CD4-positive, CD25-positive, alpha-beta regulatory T cell (primary cell): ENCODE data around the gene SEMA4D. TPM values are rescaled to one million over a fixed set of nuclear protein-coding genes. Genes with fewer than 3 reads are reported as not detected.

Source experiments
- ATAC-seq, 2 donors: fragments of 150-1000 bp; cut with Tn5 transposase; one replicate each; pipeline ENCODE4 v1.10.0; 2021; ENCODE audit warnings: low read depth in 2 of 2, moderate number of reproducible peaks in 2 of 2, moderate library complexity in 1 of 2
- DNase-seq, 3 donors: peaks; one replicate each; pipeline versions ENCODE4 v3.0.0 to v3.0.0-alpha.2; 2012 to 2022; ENCODE audit warnings: mixed read lengths in 1 of 3
- H3K27ac ChIP-seq: one replicate; pipeline ENCODE4 v1.7.0; 2013; ENCODE audit warnings: mild to moderate bottlenecking, low read length; ENCODE audit not compliant: insufficient read depth, poor library complexity, severe bottlenecking
- H3K27me3 ChIP-seq: one replicate; pipeline ENCODE4 v1.7.0; 2013; ENCODE audit warnings: low read length; ENCODE audit not compliant: control insufficient read depth, insufficient read depth
- H3K36me3 ChIP-seq: one replicate; pipeline ENCODE4 v1.7.0; 2013; ENCODE audit warnings: mild to moderate bottlenecking, low read length, moderate library complexity; ENCODE audit not compliant: control insufficient read depth, insufficient read depth
- H3K4me1 ChIP-seq: 2 replicates; pipeline ENCODE4 v1.7.0; 2013; ENCODE audit warnings: mild to moderate bottlenecking, low read length; ENCODE audit not compliant: insufficient read depth, control insufficient read depth, poor library complexity, severe bottlenecking
- H3K4me3 ChIP-seq: one replicate; pipeline ENCODE4 v1.7.0; 2013; ENCODE audit warnings: low read depth, mild to moderate bottlenecking, low read length, moderate library complexity
- H3K9me3 ChIP-seq, 2 experiments: 1 replicate in 1 of 2; 2 replicates in 1 of 2; pipeline ENCODE4 v1.7.0; 2013; ENCODE audit warnings: low read length in 2 of 2, mild to moderate bottlenecking in 1 of 2, moderate library complexity in 1 of 2; ENCODE audit not compliant: control insufficient read depth in 2 of 2
- H3K27ac Mint-ChIP-seq, 3 donors: one replicate each; pipeline ENCODE4 v1.8.0; 2020 to 2022; ENCODE audit warnings: mild to moderate bottlenecking in 3 of 3, mixed read lengths in 3 of 3, moderate library complexity in 2 of 3
- H3K27me3 Mint-ChIP-seq: one replicate; pipeline ENCODE4 v1.8.0; 2022; ENCODE audit warnings: mild to moderate bottlenecking, mixed read lengths
- H3K36me3 Mint-ChIP-seq: one replicate; pipeline ENCODE4 v1.8.0; 2020; ENCODE audit warnings: mixed read lengths
- H3K4me1 Mint-ChIP-seq, 4 donors: one replicate each; pipeline ENCODE4 v1.8.0; 2020 to 2022; ENCODE audit warnings: mixed read lengths in 4 of 4, mild to moderate bottlenecking in 1 of 4
- H3K4me3 Mint-ChIP-seq, 4 donors: one replicate each; pipeline ENCODE4 v1.8.0; 2020 to 2022; ENCODE audit warnings: mild to moderate bottlenecking in 4 of 4, mixed read lengths in 4 of 4, moderate library complexity in 3 of 4
- H3K9me3 Mint-ChIP-seq, 7 donors: one replicate each; pipeline ENCODE4 v1.8.0; 2020 to 2022; ENCODE audit warnings: mixed read lengths in 7 of 7, mild to moderate bottlenecking in 3 of 7, moderate library complexity in 2 of 7
- polyA plus RNA-seq, 4 donors: library from polyadenylated mRNA; unstranded; fragments of 300-500 nt; fragmentation: Illumina TruSeq; gene quantifications; one replicate each; pipeline ENCODE4 v1.2.3, GENCODE V29; 2021
- total RNA-seq: library from RNA; stranded (reverse); gene quantifications from one replicate; pipeline ENCODE4 v1.2.3, GENCODE V29; 2022

The SEMA4D gene
- total and polyA plus RNA-seq, 5 donors from 2014 or later: 67.5 to 480 (median 90.5) TPM

DNA sequence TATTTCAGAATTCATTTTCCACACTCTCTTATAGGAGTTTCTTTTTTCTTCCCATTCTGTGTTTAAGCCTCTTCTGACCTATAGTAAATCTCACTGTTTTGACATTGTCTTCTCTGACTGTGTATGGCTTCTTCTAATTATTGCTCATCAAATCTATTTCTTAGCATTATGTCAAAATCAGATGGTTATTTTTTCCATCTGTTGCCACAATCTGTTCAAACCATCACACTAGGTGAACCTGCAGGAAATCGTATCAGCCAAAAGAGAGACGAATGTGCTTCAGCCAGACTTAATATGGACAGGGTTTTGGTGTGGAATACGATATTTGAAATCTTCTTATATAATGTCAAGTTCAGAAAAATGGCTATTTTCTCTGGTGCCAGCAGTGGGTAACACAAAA lies 15.9 kb upstream of the SEMA4D start:
- H3K4me3 Mint-ChIP-seq: no peak overlapping the region
- H3K27me3 Mint-ChIP-seq: no peaks in the 10 kb centered on the region
- no peak overlapping the region for H3K27ac ChIP-seq
- ATAC-seq (no peak), DNase-seq (no peak)
- no peaks in the 10 kb centered on the region for H3K36me3 ChIP-seq
- H3K36me3 Mint-ChIP-seq: no peaks in the 10 kb centered on the region
- H3K27me3 ChIP-seq: no peaks in the 10 kb centered on the region
- H3K4me3 ChIP-seq: no peak overlapping the region
- no peaks in the 10 kb centered on the region for H3K9me3 ChIP-seq
- H3K9me3 Mint-ChIP-seq: peaks cover 0 to 2% (median 0%) of the 10 kb centered on the region in 7 donors
- peaks cover 24% of the 10 kb centered on the region for H3K4me1 ChIP-seq
- H3K4me1 Mint-ChIP-seq: peaks cover 12 to 72% (median 52%) of the 10 kb centered on the region in 4 donors
- H3K27ac Mint-ChIP-seq: no peak overlapping the region

DNA sequence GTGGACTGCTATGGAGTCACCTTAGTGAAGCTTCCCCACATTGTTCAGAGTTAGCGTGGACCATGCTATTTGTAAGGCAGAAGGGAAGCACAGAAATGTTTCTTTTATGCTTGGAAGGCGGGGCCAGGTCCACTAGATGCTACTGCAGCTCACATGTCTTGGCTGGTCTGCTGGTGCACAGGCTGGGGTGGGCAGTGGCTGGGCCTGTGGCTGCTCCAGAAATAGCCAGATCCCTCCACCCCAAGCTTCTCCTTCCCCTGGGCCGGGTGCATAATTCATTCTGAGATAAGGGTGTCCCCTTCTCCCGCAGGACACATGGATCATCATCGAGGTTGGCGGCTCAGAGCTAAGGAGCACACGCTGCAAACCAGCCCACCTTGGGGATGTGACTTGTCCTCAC lies 14.5 kb upstream of the SEMA4D start:
- Histone ChIP-seq H3K4me3 (no peak overlapping the region), H3K27me3 (no peaks in the 10 kb centered on the region), H3K9me3 (no peaks in the 10 kb centered on the region), H3K36me3 (no peaks in the 10 kb centered on the region), H3K27ac (no peak overlapping the region), H3K4me1 (peaks cover 22% of the 10 kb centered on the region)
- Mint-ChIP-seq H3K4me3 (peak overlapping the region in 1 of 4 donors; percentile 10), H3K9me3 (peaks cover 0 to 2% (median 0%) of the 10 kb centered on the region in 7 donors), H3K36me3 (no peaks in the 10 kb centered on the region), H3K27me3 (no peaks in the 10 kb centered on the region), H3K27ac (peak overlapping the region in 1 of 3 donors; percentile 21), H3K4me1 (peaks cover 24 to 73% (median 52%) of the 10 kb centered on the region in 4 donors)
- ATAC-seq (no peak), DNase-seq (no peak)

DNA sequence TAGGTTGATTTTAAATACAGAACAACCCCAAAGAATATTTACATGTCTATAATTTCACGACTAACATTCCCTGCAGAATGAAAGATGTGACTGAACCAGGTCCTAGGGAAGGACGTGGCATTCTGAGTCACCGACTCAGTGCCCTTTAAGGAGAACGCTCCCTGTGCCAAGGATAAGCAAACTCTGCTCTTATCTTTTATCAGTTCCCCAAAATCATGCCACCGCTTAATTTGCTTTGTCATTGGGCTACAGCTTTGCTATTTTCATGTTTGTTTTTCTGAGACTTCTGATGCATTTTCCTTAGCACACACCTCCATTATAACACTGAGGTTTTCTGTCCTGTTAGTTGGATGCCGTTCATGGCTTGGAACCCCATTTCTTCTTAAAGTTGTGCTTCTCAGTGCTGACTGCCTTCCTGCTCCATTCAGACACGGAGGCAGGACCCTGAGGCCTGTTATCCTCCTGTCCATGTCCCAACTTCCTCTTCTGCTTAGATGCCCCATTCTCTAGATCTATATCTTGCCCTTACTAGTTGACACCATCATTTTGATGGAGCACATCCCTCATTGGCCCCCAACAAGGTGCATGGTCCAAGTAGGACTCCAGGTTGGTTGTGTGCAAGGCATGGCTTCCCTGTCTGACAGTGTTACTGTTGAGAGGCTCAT lies 11.2 kb upstream of the SEMA4D start:
- Mint-ChIP-seq H3K4me1 (peaks cover 25 to 79% (median 52%) of the 10 kb centered on the region in 4 donors), H3K9me3 (peaks cover 0 to 2% (median 0%) of the 10 kb centered on the region in 7 donors), H3K27ac (peak overlapping the region; percentile 21 to 95 (median 73)), H3K36me3 (no peaks in the 10 kb centered on the region), H3K27me3 (no peaks in the 10 kb centered on the region), H3K4me3 (no peak overlapping the region)
- Histone ChIP-seq H3K4me3 (no peak overlapping the region), H3K36me3 (no peaks in the 10 kb centered on the region), H3K27me3 (no peaks in the 10 kb centered on the region), H3K9me3 (no peaks in the 10 kb centered on the region), H3K4me1 (peaks cover 40% of the 10 kb centered on the region), H3K27ac (no peak overlapping the region)
- no peak for DNase-seq
- no peak for ATAC-seq

DNA sequence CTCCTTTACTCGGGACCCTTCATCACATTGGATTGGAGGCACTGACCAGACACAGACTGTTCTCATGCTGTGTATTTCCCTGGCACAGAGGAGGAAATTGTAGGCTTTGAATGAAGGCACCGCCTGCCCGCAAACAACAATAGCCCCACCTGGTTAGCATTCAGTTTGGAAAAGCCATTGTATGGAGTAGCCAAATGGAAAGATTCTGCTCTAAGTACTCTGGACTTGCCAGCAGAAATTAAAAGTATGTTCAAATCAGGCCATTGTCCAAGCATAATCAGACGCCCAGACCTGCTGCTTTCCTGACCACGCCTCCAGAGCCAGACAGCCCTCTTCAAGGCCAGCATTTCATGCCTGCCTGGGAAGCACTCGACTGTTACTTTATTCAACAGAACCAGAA lies 8.0 kb upstream of the SEMA4D start:
- DNase-seq (no peak), ATAC-seq (no peak)
- no peak overlapping the region for H3K4me3 ChIP-seq
- peaks cover 60% of the 10 kb centered on the region for H3K4me1 ChIP-seq
- H3K36me3 ChIP-seq: no peaks in the 10 kb centered on the region
- peaks cover 0 to 2% (median 0%) of the 10 kb centered on the region in 7 donors for H3K9me3 Mint-ChIP-seq
- no peaks in the 10 kb centered on the region for H3K27me3 Mint-ChIP-seq
- peaks cover 37 to 89% (median 63%) of the 10 kb centered on the region in 4 donors for H3K4me1 Mint-ChIP-seq
- no peaks in the 10 kb centered on the region for H3K36me3 Mint-ChIP-seq
- H3K9me3 ChIP-seq: no peaks in the 10 kb centered on the region
- H3K27me3 ChIP-seq: no peaks in the 10 kb centered on the region
- H3K4me3 Mint-ChIP-seq: peak overlapping the region in 1 of 4 donors; percentile 10
- H3K27ac ChIP-seq: no peak overlapping the region
- peak overlapping the region; percentile 73 to 89 (median 86) for H3K27ac Mint-ChIP-seq

DNA sequence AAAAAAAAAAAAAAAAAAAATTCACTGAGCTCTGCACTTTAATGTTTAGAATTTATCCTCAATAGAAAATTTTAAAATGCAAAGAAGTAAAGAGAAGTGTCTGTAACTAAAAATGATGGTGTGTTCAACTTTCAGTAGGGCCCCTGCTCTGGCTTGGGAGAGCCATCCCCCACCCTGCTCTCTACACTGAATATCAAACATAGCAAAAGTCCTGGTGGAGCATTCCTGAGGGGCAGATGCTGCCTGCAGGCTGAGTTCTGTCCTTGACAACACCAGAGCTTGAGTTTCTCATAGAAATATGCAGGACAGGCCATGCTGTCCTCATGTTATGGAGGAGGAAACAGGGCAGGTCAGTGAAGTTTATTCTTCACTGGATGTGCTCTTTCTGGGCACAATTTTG lies 7.1 kb upstream of the SEMA4D start:
- ATAC-seq: no peak
- H3K4me3 Mint-ChIP-seq: no peak overlapping the region
- H3K36me3 Mint-ChIP-seq: no peaks in the 10 kb centered on the region
- Histone ChIP-seq H3K4me1 (peaks cover 59% of the 10 kb centered on the region), H3K27ac (no peak overlapping the region), H3K4me3 (no peak overlapping the region), H3K36me3 (no peaks in the 10 kb centered on the region), H3K27me3 (no peaks in the 10 kb centered on the region), H3K9me3 (no peaks in the 10 kb centered on the region)
- peaks cover 38 to 88% (median 61%) of the 10 kb centered on the region in 4 donors for H3K4me1 Mint-ChIP-seq
- peaks cover 0 to 2% (median 0%) of the 10 kb centered on the region in 7 donors for H3K9me3 Mint-ChIP-seq
- H3K27ac Mint-ChIP-seq: peak overlapping the region in 2 of 3 donors; percentile 32 to 73
- no peaks in the 10 kb centered on the region for H3K27me3 Mint-ChIP-seq
- no peak for DNase-seq

DNA sequence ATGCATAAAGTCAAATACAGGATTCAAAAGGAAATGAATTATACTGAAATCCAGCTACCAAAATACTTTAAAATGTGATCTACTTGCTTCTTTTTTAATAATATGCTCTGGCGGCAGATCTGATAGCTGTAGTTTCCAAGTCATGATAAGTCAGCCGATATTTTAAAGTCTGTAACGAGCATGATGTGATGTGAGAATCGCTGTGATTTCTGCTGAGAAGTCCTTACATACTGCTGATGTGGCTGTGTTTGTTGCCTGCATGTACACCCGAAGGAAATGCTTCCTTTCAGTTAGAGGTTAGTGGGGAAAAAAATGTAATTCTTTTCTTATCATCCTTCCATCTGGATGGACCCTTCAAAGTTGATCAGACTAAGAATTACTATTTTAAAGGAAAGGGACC lies 4.8 kb upstream of the SEMA4D start:
- H3K27me3 Mint-ChIP-seq: no peaks in the 10 kb centered on the region
- no peaks in the 10 kb centered on the region for H3K9me3 Mint-ChIP-seq
- Histone ChIP-seq H3K9me3 (no peaks in the 10 kb centered on the region), H3K4me3 (peak overlapping the region; percentile 39), H3K4me1 (peaks cover 70% of the 10 kb centered on the region), H3K36me3 (no peaks in the 10 kb centered on the region), H3K27ac (peak overlapping the region; percentile 75), H3K27me3 (no peaks in the 10 kb centered on the region)
- H3K4me3 Mint-ChIP-seq: peak overlapping the region; percentile 12 to 73 (median 49)
- no peak for ATAC-seq
- peak overlapping the region; percentile 62 to 97 (median 84) for H3K27ac Mint-ChIP-seq
- no peaks in the 10 kb centered on the region for H3K36me3 Mint-ChIP-seq
- peaks cover 24 to 84% (median 62%) of the 10 kb centered on the region in 4 donors for H3K4me1 Mint-ChIP-seq
- peak in 1 of 3 donors; percentile 49 for DNase-seq

DNA sequence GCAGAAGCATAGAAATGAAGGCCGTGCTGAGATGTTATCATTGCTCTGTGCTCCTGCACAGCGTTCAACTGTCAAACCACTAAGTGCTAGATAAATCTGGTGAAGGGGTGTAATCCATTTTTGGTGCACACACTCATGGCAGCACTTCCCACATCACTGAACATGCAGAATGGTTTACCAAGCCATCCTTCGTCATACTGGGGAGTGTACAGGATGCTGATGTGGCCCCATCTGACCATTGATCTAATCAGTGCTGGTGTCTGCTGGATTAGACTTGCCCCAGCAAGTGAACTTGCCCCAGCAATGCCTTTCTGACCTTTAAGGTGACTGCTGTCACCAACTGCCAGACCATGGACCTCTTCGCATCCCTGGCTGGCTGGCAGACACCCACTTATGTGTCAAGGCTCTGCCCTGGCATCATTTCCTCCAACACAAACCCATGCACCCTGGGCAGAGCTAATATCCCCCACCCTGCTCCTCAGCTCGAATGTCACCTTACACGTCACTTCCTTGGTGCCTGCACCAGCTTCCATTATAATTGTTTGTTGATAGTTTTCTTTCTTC lies 4.2 kb upstream of the SEMA4D start:
- peak; percentile 44 to 49 for ATAC-seq
- no peaks in the 10 kb centered on the region for H3K27me3 ChIP-seq
- Mint-ChIP-seq H3K36me3 (peaks cover under 1% of the 10 kb centered on the region), H3K4me3 (peak overlapping the region; percentile 12 to 73 (median 49)), H3K9me3 (no peaks in the 10 kb centered on the region), H3K4me1 (peaks cover 21 to 79% (median 57%) of the 10 kb centered on the region in 4 donors), H3K27me3 (no peaks in the 10 kb centered on the region), H3K27ac (peak overlapping the region; percentile 62 to 97 (median 84))
- H3K27ac ChIP-seq: peak overlapping the region; percentile 75
- H3K9me3 ChIP-seq: no peaks in the 10 kb centered on the region
- H3K4me3 ChIP-seq: peak overlapping the region; percentile 39
- peaks cover 65% of the 10 kb centered on the region for H3K4me1 ChIP-seq
- DNase-seq: peak; percentile 35 to 73 (median 66)
- H3K36me3 ChIP-seq: no peaks in the 10 kb centered on the region
